C4-2B (cell line): ENCODE results near the gene CPA1.

ENCODE experiments used
- ZFX ChIP-seq: fragments of 450-650 bp; IDR thresholded peaks from 2 replicates; pipeline ENCODE4 v1.6.1; 2017
- TF ChIP-seq, protein P1 (sequence below): fragments of 450-650 bp; conservative IDR thresholded peaks from 2 replicates; pipeline ENCODE4 v1.5.1; 2017; ENCODE audit warnings: mild to moderate bottlenecking

DNA sequence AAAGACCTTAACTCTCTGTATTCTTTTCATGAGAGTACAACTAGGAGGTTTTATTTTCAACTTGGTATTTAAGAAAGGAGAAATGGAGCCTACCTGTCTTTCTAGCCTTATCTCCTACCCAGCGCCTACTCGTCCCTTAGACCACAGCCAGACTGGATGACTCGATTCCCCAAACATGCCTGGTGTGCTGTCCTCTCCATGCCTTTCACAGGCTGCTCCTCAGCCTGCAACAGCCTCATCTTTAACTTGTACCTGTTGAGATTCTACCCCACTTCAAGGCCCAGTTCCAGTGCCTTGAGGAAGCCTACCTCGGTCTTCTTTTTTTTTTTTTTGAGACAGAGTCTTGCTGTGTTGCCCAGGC lies 29.4 kb downstream of the CPA1 start:
- TF ChIP-seq, protein P1, sequence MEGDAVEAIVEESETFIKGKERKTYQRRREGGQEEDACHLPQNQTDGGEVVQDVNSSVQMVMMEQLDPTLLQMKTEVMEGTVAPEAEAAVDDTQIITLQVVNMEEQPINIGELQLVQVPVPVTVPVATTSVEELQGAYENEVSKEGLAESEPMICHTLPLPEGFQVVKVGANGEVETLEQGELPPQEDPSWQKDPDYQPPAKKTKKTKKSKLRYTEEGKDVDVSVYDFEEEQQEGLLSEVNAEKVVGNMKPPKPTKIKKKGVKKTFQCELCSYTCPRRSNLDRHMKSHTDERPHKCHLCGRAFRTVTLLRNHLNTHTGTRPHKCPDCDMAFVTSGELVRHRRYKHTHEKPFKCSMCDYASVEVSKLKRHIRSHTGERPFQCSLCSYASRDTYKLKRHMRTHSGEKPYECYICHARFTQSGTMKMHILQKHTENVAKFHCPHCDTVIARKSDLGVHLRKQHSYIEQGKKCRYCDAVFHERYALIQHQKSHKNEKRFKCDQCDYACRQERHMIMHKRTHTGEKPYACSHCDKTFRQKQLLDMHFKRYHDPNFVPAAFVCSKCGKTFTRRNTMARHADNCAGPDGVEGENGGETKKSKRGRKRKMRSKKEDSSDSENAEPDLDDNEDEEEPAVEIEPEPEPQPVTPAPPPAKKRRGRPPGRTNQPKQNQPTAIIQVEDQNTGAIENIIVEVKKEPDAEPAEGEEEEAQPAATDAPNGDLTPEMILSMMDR = no peak
- TF ChIP-seq ZFX = no peak
